ENCODE measurements around the gene XCL2. TPM values are rescaled to one million over a fixed set of nuclear protein-coding genes. Genes with fewer than 3 reads are reported as not detected.
"Not testable (repeated sequence)": the region's sequence is repeated elsewhere in the genome, so short reads cannot be mapped to it uniquely, and the experiment has no call there.

Gene XCL2
- total RNA-seq, 2 donors from 2014 or later: 2.7 TPM

DNA sequence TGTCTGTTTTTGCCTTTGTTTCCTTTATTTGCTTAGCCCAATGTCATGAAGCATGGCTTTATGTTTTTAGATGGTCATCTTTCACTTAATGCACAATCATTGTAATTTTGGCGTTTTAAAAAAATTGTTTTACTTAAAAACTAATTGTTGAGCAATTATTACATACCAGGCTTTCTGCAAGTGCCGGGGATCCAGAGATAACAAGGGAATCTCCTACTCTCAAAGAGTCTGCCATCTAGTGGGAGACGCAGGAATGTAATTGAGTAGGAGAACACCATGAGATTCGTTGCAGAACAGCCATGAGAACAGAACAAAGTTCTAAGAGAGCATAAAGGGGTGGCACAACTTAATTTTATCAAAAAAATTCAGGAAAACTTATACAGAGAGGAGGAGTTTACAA lies 30.4 kb upstream of the XCL2 start:
- H3K27ac Mint-ChIP-seq; H3K4me3 Mint-ChIP-seq; DNase-seq (ENCODE audit: low spot score); H3K9me3 Mint-ChIP-seq; ATAC-seq; H3K36me3 Mint-ChIP-seq: not testable (repeated sequence)
- peaks cover 36 to 47% of the 10 kb centered on the region in 2 donors for H3K4me1 Mint-ChIP-seq (ENCODE audit: low read depth in 2 of 2)
- peaks cover 0 to 14% of the 10 kb centered on the region in 2 donors for H3K27me3 Mint-ChIP-seq

DNA sequence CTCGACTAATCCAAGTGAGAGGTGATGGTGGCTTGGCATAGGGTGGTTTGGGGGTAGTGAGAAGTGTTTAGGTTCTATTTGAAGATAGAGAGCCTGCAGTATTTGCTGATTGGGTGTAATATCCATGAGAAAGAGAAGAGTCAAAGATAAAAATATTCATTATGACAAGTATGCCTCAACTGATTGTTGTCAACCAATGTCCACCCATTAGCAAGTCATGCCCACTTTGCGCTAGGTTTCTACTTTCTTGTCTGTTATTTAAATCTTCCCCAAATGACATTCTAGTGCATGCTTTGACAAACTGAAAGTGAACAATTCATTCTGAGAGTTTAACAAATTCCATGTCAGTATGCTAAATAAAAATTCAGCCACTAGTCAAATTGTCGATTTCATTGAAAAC lies 28.8 kb upstream of the XCL2 start:
- no peak for ATAC-seq
- Mint-ChIP-seq H3K4me3 (peak overlapping the region; percentile 2), H3K9me3 (no peaks in the 10 kb centered on the region), H3K36me3 (no peaks in the 10 kb centered on the region), H3K27ac (no peak overlapping the region), H3K4me1 (ENCODE audit: low read depth in 2 of 2) (peaks cover 27 to 33% of the 10 kb centered on the region in 2 donors), H3K27me3 (peaks cover 0 to 18% of the 10 kb centered on the region in 2 donors)
- no peak for DNase-seq (ENCODE audit: low spot score)

DNA sequence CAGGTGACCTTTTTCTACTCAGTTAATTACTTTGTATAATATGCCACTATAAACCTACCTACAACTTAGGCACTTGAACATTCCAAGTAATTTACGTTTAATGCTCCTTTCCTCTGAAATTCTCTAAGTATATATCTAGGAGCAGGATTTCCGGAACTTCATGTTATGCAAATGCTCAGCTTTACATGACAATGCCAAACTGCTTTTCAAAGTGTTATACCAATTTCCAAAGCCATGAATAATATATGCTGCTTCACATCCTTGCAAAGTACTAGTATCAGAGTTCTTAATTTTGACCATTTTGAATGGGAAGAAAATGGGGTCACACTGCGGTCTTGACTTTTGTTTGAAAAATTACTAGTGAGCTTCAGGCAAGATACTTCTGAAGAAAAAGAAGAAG lies 26.9 kb upstream of the XCL2 start:
- DNase-seq (ENCODE audit: low spot score): no peak
- Mint-ChIP-seq H3K4me1 (ENCODE audit: low read depth in 2 of 2) (peaks cover 23% of the 10 kb centered on the region in 2 donors), H3K9me3 (no peaks in the 10 kb centered on the region), H3K27me3 (peaks cover 0 to 18% of the 10 kb centered on the region in 2 donors), H3K36me3 (no peaks in the 10 kb centered on the region), H3K4me3 (no peak overlapping the region), H3K27ac (no peak overlapping the region)
- ATAC-seq: no peak

DNA sequence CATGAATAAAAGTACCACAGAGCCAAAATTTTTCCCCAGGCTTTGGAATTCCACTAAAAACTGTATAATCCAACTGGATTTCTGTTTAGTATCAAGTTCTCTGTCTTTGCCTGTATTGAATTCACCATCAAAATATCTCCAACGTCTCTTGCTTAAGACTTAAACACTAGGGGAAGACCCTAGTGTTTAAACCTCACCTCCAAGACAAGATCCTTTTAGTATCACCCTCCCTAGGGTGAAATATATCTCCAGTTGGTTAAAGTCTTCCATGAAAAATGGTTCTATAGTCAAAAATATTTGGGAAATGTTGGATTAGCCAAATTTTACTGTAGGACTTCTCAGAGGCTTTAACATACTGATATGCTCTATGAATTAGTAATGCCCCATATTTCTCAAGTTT lies 24.5 kb upstream of the XCL2 start:
- DNase-seq (ENCODE audit: low spot score) (no peak), ATAC-seq (no peak)
- Mint-ChIP-seq H3K27ac (no peak overlapping the region), H3K27me3 (peaks cover 4 to 15% of the 10 kb centered on the region in 2 donors), H3K36me3 (peaks cover 6% of the 10 kb centered on the region), H3K9me3 (no peaks in the 10 kb centered on the region), H3K4me1 (ENCODE audit: low read depth in 2 of 2) (peaks cover 9 to 11% of the 10 kb centered on the region in 2 donors), H3K4me3 (no peak overlapping the region)

DNA sequence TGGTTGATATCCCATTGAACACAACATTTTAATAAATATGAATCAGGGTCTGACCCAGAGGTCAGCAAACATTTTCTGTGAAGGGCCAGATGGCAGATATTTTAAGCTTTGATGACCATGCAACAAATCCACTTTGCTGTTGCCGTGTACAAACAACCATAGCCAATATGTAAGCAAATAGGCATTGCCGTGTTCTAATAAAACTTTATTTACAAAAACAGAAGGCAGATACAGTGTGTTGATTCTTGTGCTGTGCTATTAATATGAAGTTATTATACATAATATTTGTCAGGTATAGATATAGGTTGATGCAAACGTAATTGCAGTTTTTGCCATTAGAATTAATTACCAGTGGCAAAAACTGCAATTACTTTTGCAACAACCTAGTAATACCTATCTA lies 23.8 kb upstream of the XCL2 start:
- H3K27me3 Mint-ChIP-seq: peaks cover 7 to 18% of the 10 kb centered on the region in 2 donors
- peaks cover 8 to 9% of the 10 kb centered on the region in 2 donors for H3K4me1 Mint-ChIP-seq (ENCODE audit: low read depth in 2 of 2)
- no peaks in the 10 kb centered on the region for H3K9me3 Mint-ChIP-seq
- H3K27ac Mint-ChIP-seq: no peak overlapping the region
- no peak overlapping the region for H3K4me3 Mint-ChIP-seq
- DNase-seq (ENCODE audit: low spot score) (no peak), ATAC-seq (no peak)
- peaks cover 9% of the 10 kb centered on the region for H3K36me3 Mint-ChIP-seq

DNA sequence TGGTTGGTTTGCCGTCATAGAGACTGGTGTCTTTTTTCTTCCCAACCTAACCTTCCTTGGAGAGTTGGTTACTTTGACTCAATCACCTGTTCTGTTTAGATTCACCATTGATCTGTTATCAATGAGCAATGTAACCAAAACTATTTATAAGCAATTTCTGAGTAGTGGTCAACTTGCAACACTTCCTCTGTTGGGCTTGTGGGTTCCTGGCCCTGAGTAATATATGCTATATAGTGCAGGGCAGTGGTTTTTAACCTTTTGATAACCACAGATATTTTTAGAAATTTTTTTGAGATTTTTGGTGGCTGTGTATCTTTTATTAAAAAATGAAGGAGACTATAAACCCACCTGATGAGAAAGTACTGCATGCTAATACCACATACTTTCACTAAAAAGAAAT lies 23.2 kb upstream of the XCL2 start:
- Mint-ChIP-seq H3K4me1 (ENCODE audit: low read depth in 2 of 2) (peaks cover 4% of the 10 kb centered on the region in 2 donors), H3K27me3 (peaks cover 10 to 14% of the 10 kb centered on the region in 2 donors), H3K9me3 (no peaks in the 10 kb centered on the region), H3K36me3 (peaks cover 11% of the 10 kb centered on the region), H3K27ac (no peak overlapping the region), H3K4me3 (no peak overlapping the region)
- ATAC-seq (peak; percentile 43 to 59), DNase-seq (ENCODE audit: low spot score) (no peak)

DNA sequence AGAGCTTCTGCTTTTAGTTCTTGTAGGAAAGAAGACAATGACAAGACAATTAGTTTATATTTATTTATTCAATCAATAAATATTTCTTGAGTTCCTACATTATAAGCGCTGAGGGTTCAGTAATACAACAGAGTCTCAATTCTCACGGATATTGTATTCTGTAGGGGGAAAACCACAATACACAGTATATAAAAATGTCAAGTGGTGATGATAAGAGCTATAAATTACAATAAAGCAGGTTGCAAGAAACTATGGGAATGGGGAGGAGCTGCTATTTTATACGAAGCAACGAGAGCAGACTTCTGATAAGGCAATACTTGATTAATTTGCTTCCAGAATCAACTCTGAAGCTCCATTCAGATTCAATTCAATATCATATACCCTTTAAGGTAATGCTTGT lies 22.0 kb upstream of the XCL2 start:
- no peak for DNase-seq (ENCODE audit: low spot score)
- Mint-ChIP-seq H3K27me3 (peaks cover 18 to 21% of the 10 kb centered on the region in 2 donors), H3K4me1 (ENCODE audit: low read depth in 2 of 2) (peaks cover 5% of the 10 kb centered on the region in 2 donors), H3K4me3 (no peak overlapping the region), H3K9me3 (no peaks in the 10 kb centered on the region), H3K27ac (no peak overlapping the region), H3K36me3 (peaks cover 14% of the 10 kb centered on the region)
- no peak for ATAC-seq

DNA sequence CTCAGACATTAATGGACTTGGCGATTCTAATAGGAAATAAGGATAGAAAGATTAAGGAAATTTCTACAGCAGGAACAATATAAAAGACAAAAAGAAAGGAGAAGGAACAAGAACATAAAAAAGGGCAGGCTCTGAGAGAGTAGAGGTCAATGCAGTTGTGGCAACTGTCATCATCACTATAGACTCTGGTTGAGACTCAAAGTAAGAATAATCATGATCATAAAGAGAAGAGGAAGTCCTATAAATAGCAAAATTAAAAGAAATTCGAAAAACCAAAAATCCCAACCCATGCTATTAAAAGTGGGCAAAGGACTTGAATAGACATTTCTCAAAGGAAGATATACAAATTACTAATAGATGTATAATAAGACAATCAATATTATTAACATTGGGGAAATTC lies 18.2 kb upstream of the XCL2 start:
- ATAC-seq: no peak

DNA sequence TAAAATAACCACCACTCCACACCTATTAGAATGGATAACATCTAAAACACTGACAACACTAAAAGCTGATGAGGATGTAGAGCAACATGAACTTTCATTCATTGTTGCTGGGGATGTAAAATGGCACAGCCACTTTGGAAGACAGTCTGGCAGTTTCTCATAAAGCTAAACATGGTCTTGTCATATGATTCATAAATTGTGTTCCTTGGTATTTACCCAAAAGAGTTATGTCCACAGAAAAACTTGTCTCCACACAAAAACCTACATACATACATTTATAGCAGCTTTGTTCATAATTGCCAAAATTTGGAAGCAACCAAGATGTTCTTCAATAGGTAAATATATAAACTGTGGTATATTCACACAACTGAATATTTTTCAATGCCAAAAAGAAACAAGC lies 16.6 kb upstream of the XCL2 start:
- DNase-seq (ENCODE audit: low spot score) (no peak), ATAC-seq (no peak)
- peaks cover 19 to 30% of the 10 kb centered on the region in 2 donors for H3K27me3 Mint-ChIP-seq
- no peak overlapping the region for H3K27ac Mint-ChIP-seq
- peaks cover 14% of the 10 kb centered on the region for H3K36me3 Mint-ChIP-seq
- no peaks in the 10 kb centered on the region for H3K9me3 Mint-ChIP-seq
- H3K4me3 Mint-ChIP-seq: no peak overlapping the region
- peaks cover 19 to 26% of the 10 kb centered on the region in 2 donors for H3K4me1 Mint-ChIP-seq (ENCODE audit: low read depth in 2 of 2)

More for the DNA sequence above, 18.2 kb upstream of the XCL2 start:
- peaks cover 19 to 30% of the 10 kb centered on the region in 2 donors for H3K27me3 Mint-ChIP-seq
- DNase-seq (ENCODE audit: low spot score): no peak
- peaks cover 12 to 16% of the 10 kb centered on the region in 2 donors for H3K4me1 Mint-ChIP-seq (ENCODE audit: low read depth in 2 of 2)
- H3K36me3 Mint-ChIP-seq: peaks cover 14% of the 10 kb centered on the region
- no peaks in the 10 kb centered on the region for H3K9me3 Mint-ChIP-seq
- H3K27ac Mint-ChIP-seq: no peak overlapping the region
- H3K4me3 Mint-ChIP-seq: peak overlapping the region; percentile 5

DNA sequence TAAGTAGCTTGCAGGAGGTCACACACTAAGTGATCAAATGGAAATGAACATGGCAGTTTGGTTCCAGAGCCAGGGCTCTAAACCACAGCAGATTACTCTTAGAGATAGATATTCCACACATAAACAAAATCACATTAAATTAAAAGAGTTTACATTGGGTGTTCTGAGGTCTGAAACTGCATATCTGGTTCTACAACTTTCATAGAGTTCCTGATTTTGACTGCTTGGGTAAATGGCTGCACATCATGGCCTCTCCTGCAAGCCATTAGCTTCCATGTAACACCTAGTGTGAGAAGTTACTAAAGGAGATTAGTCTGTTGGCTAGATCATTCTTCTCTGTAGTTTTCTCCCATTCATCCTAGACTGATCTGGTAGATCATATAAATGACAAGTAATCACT lies 12.8 kb upstream of the XCL2 start:
- no peak for DNase-seq (ENCODE audit: low spot score)
- peaks cover under 1% of the 10 kb centered on the region for H3K36me3 Mint-ChIP-seq
- H3K9me3 Mint-ChIP-seq: no peaks in the 10 kb centered on the region
- H3K4me3 Mint-ChIP-seq: no peak overlapping the region
- no peak overlapping the region for H3K27ac Mint-ChIP-seq
- peaks cover 35 to 40% of the 10 kb centered on the region in 2 donors for H3K4me1 Mint-ChIP-seq (ENCODE audit: low read depth in 2 of 2)
- no peak for ATAC-seq
- peaks cover 15 to 17% of the 10 kb centered on the region in 2 donors for H3K27me3 Mint-ChIP-seq

DNA sequence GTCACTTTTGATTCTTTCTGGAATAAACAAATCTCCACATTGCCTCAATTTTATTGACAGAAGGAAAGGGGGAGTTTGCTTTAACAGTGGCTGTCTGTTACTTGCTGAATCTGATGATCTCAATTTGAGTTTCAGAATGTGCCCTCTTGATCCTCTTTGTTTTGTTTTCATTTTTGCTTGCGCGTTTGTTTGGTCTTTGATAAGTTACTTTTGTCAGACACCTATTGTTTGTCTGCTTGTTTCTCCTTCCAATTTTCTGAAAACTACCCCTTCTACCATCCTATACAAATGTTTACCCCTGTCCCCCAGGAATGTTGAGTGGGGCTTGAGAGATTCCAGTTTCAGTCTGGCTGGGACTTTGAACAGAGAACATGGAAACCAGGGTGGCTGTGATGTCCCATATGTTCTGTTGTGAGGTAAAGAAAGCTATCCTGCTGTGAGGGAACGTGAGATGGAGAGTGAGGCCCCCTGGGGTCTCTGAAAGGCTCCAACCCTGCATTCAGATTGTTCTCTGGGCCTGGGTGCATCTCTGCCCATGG lies 11.8 kb upstream of the XCL2 start:
- H3K27ac Mint-ChIP-seq: peak overlapping the region in 1 of 2 donors; percentile 41
- H3K4me1 Mint-ChIP-seq (ENCODE audit: low read depth in 2 of 2): peaks cover 39 to 40% of the 10 kb centered on the region in 2 donors

DNA sequence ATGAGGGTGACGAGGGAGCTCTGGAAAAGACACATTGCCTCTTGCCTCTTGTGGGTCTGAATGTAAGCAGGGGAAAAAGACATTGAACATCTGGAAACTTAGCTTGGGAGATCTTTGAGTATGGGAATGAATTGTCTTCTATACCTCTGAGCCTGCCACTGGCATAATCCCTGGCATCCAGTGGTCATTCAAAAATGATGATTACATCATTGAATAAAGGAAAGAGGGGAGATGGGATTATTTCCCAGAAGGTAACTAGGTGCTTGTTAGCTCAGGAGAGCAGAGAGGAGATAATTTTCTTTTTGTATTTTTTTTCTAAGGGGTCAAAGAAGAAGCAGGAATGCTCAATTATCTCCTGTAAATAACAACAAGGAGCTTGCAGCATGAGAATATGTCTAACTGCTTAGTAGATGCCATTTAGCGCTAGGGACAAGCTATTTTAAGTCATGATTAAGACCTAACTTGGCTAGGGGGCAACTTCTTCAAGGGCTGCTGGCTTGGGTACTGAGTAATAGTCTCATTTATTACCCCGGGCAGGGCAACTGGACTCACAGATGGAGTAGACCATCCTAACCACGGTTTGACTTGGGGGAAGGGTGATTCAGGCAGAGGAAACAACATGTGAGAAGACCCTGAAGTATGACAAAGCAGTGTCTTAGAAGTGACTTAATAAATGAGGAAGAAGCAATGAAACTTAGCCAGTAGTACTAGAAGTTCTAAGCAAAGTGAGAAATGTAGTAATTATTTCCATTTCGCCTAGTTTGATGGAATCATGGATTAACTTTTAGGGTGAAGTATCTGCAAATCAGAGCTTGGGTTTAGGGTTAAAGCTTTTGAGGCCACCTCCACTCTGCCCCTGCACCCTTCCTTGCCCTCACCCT lies 11.0 kb upstream of the XCL2 start:
- Mint-ChIP-seq H3K27ac (peak overlapping the region; percentile 41 to 68), H3K27me3 (peaks cover 0 to 7% of the 10 kb centered on the region in 2 donors), H3K36me3 (no peaks in the 10 kb centered on the region), H3K9me3 (no peaks in the 10 kb centered on the region), H3K4me3 (peak overlapping the region; percentile 60), H3K4me1 (ENCODE audit: low read depth in 2 of 2) (peaks cover 39 to 40% of the 10 kb centered on the region in 2 donors)
- DNase-seq (ENCODE audit: low spot score) (no peak), ATAC-seq (no peak)

More for the DNA sequence above, 11.8 kb upstream of the XCL2 start:
- peaks cover 7 to 11% of the 10 kb centered on the region in 2 donors for H3K27me3 Mint-ChIP-seq
- ATAC-seq (no peak), DNase-seq (ENCODE audit: low spot score) (no peak)
- H3K36me3 Mint-ChIP-seq: no peaks in the 10 kb centered on the region
- no peaks in the 10 kb centered on the region for H3K9me3 Mint-ChIP-seq
- peak overlapping the region; percentile 60 for H3K4me3 Mint-ChIP-seq

DNA sequence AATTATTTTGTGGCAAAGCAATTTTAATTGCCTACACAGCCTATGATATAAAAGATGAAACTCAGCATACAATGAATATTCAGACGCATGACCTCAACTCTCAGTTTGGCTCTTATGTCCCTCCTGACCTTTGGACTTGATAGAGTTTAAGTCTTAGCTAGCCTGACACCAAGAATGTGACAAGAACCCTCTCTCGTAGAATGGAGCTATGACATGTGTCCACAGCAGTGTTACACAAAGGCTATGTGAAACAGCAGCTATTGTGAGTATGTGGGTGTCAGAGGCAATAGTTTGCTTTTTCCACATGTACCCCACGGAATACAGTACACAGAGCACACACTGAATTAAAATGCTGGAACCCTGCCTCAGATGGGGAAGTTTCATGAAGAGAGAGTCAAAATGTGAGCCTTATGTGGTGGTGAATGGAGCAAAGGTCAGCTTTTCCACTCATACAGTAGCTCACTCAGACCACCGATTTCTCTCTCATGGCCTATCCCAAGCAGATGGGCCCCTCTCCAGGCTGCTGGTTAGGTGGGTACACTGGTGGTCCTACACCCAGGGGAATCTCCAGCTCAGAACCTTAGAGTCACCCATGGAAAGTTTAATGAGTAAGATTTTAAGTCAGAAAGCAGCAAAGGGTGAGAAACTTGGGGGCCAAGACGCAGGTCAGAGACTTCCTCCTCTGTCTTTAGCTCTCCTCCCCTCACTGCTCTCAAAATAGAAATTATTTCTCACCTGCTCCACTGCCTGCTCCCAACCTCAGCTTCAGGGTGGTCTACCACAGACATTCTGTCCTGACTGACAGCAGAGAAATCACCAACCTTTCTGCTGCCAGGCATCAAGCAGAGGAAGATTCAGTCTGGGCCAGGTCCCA lies 10.1 kb upstream of the XCL2 start:
- Mint-ChIP-seq H3K27ac (peak overlapping the region; percentile 41 to 68), H3K27me3 (peaks cover 0 to 7% of the 10 kb centered on the region in 2 donors), H3K9me3 (no peaks in the 10 kb centered on the region), H3K4me1 (ENCODE audit: low read depth in 2 of 2) (peaks cover 39 to 44% of the 10 kb centered on the region in 2 donors), H3K4me3 (peak overlapping the region; percentile 39), H3K36me3 (no peaks in the 10 kb centered on the region)
- no peak for DNase-seq (ENCODE audit: low spot score)
- peak; percentile 42 to 57 for ATAC-seq

All from natural killer cell treated with Interleukin-12 subunit alpha and Interleukin-12 subunit beta and Interleukin-15 and Interleukin-18, amount 100 ng/mL, for 72 hours (primary cell).